UCSD-AML1 (cell line): ENCODE data around the gene SAMD4A.
A peak's percentile ranks its signal among the peaks of the same experiment; 100 is the strongest.

Experiments used
- DNase-seq: peaks from one replicate; lab custom pipeline; 2025; ENCODE audit not compliant: unreplicated experiment; lab: John Stamatoyannopoulos, UW

Gene SAMD4A

GRCh38 chr14:54775486-54776140 lies 208.7 kb downstream of the SAMD4A start:
- DNase-seq = no peak

- peak; percentile 60 for DNase-seq
Observed at GRCh38 chr14:54776361-54777001, 209.6 kb downstream of the SAMD4A start.

- no peak for DNase-seq
Observed at GRCh38 chr14:54777395-54777794, 210.5 kb downstream of the SAMD4A start.

GRCh38 chr14:54778618-54779345 lies 211.9 kb downstream of the SAMD4A start:
- no peak for DNase-seq

GRCh38 chr14:54781080-54781479 lies 214.2 kb downstream of the SAMD4A start:
- DNase-seq = no peak

GRCh38 chr14:54781961-54782750 lies 215.2 kb downstream of the SAMD4A start:
- DNase-seq = no peak

GRCh38 chr14:54782751-54783659 lies 216.1 kb downstream of the SAMD4A start:
- peak; percentile 21 for DNase-seq

GRCh38 chr14:54783660-54784015 lies 216.7 kb downstream of the SAMD4A start:
- DNase-seq = no peak

- no peak for DNase-seq
Observed at GRCh38 chr14:54784060-54784459, 217.1 kb downstream of the SAMD4A start.

GRCh38 chr14:54784657-54785056 lies 217.7 kb downstream of the SAMD4A start:
- DNase-seq = no peak

- no peak for DNase-seq
Observed at GRCh38 chr14:54785136-54785777, 218.3 kb downstream of the SAMD4A start.

- no peak for DNase-seq
Observed at GRCh38 chr14:54785778-54786770, 219.1 kb downstream of the SAMD4A start.

GRCh38 chr14:54786838-54787237 lies 219.9 kb downstream of the SAMD4A start:
- no peak for DNase-seq

- DNase-seq = peak; percentile 54
Observed at GRCh38 chr14:54787261-54787660, 220.3 kb downstream of the SAMD4A start.

- DNase-seq = no peak
Observed at GRCh38 chr14:54788701-54789100, 221.8 kb downstream of the SAMD4A start.

- no peak for DNase-seq
Observed at GRCh38 chr14:54789166-54789565, 222.2 kb downstream of the SAMD4A start.

GRCh38 chr14:54789781-54790480 lies 223.0 kb downstream of the SAMD4A start:
- DNase-seq = no peak

- DNase-seq = no peak
Observed at GRCh38 chr14:54791001-54791400, 224.1 kb downstream of the SAMD4A start.
